Esophagus squamous epithelium (tissue), 4 donors: ENCODE measurements around the gene N4BP2.

Experiments used
- POLR2A ChIP-seq, 4 donors: fragments of 450-650 bp; IDR thresholded peaks; one replicate each; pipeline ENCODE4 v1.6.1; 2017; ENCODE audit warnings: antibody characterized with exemption in 4 of 4, mild to moderate bottlenecking in 4 of 4, moderate library complexity in 3 of 4
- TF ChIP-seq, protein P1 (sequence below), 6 experiments: fragments of 450-650 bp in 4 of 6; fragments of 200-600 bp in 2 of 6; sonication (generic) in 2 of 6; IDR thresholded peaks; one replicate each; pipeline ENCODE4 v1.5.1; 2016 to 2019; ENCODE audit warnings: antibody characterized with exemption in 6 of 6, mild to moderate bottlenecking in 4 of 6, moderate library complexity in 4 of 6

DNA sequence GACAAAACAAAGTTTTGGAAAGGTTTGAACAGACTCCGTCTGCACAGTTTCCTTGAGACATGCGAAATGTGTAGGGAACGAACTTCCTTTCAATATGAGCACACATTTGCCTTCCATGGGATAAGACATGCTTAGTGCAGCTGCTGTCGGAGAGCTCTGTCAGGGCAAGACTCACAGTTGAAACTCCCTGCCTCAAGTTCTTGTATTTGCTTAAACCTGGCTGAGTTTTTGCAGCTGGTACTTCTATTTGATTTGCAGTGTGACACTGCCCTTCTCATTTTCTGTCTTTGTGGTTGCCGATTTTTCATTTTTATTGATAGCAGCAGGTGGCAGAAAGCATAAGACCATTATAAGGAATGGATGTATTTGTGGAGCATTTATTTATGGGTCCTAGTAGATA lies 122.0 kb downstream of the N4BP2 start:
- TF ChIP-seq, protein P1, sequence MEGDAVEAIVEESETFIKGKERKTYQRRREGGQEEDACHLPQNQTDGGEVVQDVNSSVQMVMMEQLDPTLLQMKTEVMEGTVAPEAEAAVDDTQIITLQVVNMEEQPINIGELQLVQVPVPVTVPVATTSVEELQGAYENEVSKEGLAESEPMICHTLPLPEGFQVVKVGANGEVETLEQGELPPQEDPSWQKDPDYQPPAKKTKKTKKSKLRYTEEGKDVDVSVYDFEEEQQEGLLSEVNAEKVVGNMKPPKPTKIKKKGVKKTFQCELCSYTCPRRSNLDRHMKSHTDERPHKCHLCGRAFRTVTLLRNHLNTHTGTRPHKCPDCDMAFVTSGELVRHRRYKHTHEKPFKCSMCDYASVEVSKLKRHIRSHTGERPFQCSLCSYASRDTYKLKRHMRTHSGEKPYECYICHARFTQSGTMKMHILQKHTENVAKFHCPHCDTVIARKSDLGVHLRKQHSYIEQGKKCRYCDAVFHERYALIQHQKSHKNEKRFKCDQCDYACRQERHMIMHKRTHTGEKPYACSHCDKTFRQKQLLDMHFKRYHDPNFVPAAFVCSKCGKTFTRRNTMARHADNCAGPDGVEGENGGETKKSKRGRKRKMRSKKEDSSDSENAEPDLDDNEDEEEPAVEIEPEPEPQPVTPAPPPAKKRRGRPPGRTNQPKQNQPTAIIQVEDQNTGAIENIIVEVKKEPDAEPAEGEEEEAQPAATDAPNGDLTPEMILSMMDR (IDR thresholded peaks at IDR 0.05): no peak
- TF ChIP-seq POLR2A (IDR thresholded peaks at IDR 0.05): no peak
